ENCODE results near the gene ZNF750.

GRCh38 chr17:82845163-82845807 is 5.5 kb upstream of the ZNF750 start:
- TF ChIP-seq CTCF (IDR thresholded peaks at IDR 0.05; ENCODE audit: insufficient read depth, low read length, poor library complexity, severe bottlenecking), result no peak
- no peak for TF ChIP-seq EZH2phosphoT487 (conservative IDR thresholded peaks at IDR 0.05; ENCODE audit: low read length)

Measured in SU-DHL-6 (cell line).